M059J (cell line): ENCODE measurements around the gene CBX7. TPM values are rescaled to one million over a fixed set of nuclear protein-coding genes. Genes with fewer than 3 reads are reported as not detected.

Experiments
- DNase-seq: peaks from one replicate; pipeline ENCODE4 v3.0.0-alpha.2; 2012; ENCODE audit warnings: low read depth
- total RNA-seq: library from RNA; depleted of rRNA; stranded (reverse); fragments of >200 nt; shearing (Covaris generic); gene quantifications from 2 replicates; pipeline ENCODE4 v1.2.3, GENCODE V29; 2014

CBX7 gene
- total RNA-seq, 1 experiment from 2014 or later = 3.0 TPM

DNA sequence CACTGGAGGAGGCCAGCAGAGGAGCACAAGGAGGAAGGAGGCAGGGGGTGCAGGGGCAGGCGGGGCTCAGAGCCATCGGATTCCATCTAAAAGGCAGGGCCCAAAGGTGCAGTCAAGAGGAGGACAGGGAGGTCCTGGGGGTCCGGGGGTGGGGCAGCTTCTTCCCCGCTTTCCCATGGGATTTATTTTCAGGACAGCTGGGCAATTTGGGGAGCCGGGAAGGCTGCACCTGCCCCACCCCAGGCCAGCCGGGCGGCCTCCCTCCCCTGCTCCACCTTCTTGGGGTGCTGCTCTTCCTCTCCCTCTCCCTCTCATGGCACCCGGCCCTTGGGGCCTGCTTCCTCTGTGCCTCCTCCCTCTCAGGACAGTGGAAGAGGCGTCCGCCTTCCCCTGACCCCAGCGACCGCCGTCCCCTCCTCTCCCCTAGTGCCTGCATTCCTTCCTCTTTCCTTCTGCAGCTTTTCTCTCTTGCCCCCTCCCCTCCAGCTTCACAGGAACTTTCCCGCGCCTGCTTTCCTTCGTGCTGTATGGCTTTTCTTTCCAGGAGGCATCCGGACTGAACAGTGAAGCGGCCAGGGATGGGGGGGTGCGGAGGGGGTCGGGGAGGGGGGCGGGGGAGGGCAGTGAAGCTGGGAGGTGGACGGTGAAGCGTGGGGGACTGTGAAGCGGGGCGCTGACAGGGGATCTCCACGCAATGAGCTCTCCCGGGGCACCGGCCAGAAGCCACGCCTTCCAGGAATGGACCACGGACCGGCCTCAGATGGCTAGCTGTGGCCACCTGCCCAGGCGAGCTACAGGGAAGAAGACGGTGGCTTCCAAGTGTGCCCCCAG lies 28.5 kb downstream of the CBX7 start:
- DNase-seq = no peak

DNA sequence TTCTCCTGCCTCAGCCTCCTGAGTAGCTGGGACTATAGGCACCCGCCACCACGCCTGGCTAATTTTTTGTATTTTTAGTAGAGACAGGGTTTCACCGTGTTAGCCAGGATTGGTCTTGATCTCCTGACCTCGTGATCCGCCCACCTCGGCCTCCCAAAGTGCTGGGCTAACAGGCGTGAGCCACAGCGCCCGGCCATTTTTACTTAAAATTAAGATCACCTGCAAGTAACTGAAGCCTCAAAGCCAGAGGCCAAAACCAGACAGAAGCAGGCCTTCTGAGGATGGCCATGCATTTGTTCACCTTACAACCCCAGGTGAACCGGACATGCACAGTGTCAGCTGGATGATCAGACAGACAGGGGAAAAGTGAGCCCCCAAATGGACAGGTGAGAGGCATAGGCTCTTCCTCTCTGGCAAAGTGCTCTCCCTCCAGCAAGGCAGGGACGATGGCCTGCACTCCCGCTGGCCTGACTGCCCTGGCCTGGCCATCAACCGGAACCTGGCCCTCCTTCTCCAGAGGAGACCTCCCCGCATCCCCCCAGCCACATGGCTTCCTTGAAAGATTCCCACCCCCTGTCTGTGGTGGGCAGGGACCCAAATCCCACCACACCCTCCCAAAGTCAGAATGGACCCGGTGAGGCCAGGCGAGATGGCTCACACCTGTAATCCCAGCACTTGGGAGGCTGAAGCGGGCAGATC lies 29.6 kb downstream of the CBX7 start:
- DNase-seq = no peak

DNA sequence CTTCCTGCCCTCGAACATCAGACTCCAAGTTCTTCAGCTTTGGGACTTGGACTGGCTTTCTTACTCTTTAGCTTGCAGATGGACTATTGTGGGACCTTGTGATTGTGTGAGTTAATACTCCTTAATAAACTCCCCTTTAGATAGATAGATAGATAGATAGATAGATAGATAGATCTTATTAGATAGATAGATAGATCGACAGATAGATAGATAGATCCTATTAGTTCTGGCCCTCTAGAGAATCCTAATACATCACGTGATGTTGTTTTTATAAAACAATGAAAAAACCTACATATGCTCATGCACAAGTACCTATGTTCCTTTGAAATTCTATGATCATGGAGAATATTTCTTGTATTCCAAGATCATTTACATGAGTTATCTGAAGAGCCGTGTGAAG lies 31.5 kb downstream of the CBX7 start:
- DNase-seq = no peak

DNA sequence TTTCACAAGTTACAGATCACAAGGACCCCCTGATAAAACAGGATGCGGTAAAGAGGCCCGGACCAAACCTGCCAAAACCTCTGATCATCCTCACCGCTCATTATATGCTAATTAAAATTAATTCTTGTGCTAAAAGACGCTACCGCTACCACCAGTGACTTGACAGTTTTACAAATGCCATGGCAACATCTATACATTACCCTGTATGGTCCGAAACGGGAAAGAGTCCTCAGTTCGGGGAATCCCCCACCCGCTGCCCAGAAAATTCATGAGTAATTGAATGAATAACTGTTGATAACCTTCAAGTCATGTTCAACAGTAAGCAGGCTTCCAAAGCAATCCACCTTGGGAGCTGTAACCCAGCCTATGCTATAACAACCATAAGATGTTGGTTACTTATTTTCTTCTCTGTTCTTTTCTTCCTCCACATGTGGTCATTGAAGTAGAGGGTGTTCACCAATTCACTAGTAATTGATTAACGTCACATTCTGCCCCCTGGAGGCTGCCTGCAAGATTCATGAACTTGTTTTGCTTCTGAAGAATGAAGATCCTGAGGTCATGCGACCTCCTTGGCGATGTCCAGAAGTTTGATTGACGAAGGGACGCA lies 34.8 kb downstream of the CBX7 start:
- peak; percentile 38 for DNase-seq

DNA sequence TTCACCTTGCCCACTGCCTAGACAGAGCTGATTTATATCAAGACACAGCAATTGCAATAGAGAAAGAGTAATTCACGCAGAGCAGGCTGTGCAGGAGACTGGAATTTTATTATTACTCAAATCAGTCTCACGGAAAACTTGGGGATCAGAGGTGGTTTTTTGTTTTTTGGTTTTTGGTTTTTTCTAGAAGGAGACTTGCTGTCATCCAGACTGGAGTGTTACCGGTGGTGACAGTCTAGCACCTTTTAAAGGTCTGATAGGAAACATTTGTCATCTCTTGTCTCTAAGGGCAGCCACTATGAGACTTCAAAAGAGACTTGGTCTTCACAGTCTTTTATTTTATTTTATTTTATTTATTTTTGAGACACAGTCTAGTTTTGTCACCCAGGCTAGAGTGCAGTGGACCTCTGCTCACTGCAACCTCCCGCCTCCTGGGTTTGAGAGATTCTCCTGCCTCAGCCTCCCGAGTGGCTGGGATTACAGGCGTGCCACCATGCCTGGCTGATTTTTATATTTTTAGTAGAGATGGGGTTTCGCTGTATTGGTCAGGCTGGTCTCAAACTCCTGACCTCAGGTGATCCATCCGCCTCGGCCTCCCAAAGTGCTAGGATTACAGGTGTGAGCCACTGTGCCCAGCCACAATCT lies 36.4 kb downstream of the CBX7 start:
- DNase-seq = no peak

DNA sequence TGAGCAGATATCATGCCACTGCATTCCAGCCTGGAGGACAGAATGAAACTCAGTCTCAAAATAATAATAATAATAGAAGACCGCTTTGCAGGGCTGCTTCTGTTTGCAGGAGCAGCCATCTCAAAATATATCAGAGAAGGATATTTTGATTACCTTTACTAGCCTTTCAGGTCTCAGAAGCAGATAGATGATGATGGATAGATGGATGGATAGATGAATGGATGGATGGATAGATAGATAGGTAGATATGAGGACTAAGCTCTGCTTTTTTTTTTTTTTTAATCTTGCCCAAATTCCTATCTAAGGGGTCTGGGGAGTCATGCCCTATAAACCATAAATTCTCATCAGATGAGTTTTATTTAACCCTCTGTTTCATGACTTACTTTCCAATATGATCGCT lies 36.9 kb downstream of the CBX7 start:
- no peak for DNase-seq

DNA sequence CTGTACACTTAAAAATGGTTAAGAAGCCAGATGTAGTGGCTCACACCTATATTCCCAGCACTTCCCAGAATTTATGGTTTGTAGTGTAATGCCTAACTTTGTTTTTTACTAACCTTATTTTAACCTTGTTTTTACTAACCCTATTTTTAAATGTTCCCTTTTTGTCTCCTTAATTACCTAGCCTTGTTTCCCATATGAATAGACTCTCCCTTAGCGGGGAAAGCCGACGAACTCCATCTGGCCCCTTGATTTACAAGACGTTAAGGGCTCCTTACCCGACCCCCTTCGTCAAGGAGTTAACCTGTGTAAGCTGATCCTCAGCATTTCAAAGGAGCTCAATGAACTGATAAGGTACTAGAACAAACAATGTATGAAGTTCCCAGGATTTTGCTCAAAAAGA lies 38.4 kb downstream of the CBX7 start:
- no peak for DNase-seq

DNA sequence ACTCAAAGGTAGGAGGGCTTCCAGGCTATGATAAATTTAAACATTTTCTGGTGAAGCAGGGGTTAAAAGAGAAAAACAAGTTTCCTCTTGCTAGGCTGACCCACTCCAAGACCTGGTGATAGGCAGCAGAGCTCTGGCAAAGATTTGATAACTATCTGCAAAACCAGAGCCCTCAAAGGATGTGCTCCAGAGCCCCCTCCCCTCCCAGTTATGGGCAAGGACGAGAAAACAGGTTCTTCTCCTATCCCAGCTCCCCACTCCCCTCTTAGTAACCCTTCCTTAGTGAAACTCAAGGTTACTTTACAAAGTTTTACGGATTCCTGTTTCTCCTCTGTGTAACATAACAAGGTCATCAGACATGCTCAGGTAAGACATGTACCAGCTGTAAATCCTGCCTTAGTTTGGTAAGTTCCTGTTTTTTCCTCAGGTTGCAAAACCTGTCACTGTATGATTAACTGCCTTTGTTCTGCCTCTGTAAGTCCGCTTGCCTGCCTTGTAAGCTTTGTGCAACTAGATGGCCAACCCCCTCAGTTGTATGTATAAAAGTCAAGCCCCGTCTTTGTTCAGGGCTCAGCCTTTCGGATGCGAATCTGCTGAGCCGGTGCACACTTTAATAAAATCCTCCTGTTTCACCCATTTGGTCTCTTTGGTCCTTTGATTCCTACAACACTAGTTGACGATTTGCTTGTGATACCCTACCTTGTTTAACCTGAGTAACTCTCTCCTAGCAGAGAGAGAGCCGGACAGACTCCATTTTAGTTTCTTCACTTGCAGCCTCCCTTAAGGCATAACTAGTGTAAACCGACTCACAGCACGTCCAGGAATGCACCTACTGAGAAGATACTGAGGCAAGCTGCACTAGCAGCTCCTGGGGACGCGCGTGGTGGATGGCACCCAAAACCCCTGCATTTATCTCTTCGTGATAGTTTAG lies 41.6 kb downstream of the CBX7 start:
- no peak for DNase-seq

DNA sequence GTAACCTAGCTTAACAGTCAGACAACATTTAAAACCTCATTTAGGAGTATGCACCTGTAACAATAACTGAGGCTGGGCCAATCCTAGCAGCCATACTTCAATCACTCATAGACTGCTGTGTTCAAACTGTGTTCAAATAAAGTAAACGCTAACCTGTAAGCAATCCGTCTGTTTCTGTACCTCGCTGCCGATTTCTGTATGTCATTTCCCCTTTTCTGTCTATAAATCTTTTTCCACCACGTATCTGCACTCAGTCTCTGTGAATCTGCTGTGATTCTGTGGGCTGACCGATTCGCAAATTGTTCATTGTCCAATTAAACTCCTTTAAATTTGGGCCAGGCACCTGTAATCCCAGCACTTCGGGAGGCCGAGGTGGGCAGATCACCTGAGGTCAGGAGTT lies 43.1 kb downstream of the CBX7 start:
- DNase-seq = no peak

DNA sequence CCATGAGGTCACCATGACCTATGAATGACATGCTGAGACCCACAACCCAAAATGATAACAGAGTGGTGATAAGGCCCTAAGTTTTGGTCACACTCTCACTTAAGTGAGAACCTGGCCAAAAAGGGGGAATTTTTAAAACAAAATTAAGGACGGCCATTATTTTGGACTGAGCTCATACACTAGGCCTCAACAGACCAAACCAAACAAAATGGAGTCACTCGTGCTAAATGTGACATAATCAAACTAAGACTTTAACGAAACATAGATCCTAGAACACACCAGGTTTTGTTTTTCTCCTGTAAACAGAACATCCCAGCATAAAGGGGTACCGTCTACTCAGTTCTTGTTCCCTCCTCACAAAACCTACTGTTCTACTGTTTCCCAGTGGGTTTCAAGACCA lies 44.0 kb downstream of the CBX7 start:
- no peak for DNase-seq

DNA sequence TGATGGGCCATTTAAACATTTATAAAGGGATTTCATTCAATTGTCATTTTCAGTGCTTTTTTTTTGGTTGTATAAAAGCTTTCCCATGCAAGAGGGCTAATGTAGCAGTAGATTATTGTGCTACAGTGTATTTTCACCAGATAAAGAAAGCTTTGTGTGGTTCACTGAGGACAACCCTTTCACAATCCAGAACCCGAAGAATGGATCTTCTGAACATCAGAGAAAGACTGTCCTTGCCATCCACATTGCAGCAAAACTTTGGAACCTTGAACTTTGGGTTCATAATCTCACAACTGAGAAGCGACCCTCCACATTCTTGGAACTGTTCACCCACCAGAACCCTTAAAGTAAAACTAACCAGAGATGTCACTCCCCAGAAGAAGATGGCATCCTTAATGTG lies 46.2 kb downstream of the CBX7 start:
- DNase-seq = no peak

DNA sequence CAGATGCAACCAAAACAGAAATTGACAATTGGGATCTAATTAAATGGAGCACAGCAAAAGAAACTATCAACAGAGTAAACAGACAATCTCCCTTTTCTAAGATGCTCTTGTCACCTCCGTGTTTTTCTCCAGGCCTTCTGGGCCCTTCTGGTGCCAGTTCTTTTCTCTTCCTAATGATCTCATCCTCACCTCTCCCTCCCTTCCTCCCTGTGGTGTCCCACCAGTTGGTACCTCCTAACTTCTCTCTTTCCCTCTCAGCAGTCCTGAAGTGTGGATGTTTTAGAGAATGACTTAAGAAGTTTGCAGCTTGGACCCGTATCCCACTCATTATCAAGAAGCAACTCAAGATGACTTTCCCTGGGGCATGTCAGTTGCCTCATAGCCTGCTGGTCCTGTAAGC lies 49.0 kb downstream of the CBX7 start:
- no peak for DNase-seq

DNA sequence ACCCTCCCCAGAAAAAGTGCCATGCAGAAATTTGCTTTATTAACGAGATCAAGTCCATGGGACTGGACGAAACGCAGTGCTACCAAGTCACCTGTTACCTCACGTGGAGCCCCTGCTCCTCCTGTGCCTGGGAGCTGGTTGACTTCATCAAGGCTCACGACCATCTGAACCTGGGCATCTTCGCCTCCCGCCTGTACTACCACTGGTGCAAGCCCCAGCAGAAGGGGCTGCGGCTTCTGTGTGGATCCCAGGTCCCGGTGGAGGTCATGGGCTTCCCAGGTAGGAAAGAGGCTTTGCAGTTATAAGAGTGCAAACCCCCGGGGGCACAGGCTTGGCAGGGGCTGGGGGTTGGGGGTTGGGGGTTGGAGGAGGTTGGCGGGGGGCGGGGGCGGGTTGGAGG lies 51.3 kb downstream of the CBX7 start:
- DNase-seq = no peak

DNA sequence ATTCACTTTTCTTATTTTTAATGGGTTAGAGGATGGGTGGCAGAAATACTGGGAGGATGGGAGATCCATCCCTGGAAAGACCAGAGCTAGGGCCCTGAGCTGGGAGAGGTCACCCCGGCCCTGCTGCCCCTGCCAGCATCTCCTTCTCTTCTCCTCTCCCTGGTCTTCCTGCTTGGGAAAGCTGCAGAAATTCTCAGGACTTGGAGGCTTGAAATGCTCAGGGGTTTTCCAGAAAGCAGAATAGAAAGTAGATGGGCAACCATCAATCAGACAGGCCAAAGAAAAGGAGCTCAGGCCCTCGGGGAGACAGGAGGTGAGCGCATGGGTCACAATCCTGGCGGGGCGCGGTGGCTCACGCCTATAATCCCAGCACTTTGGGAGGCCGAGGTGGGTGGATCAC lies 53.9 kb downstream of the CBX7 start:
- no peak for DNase-seq

DNA sequence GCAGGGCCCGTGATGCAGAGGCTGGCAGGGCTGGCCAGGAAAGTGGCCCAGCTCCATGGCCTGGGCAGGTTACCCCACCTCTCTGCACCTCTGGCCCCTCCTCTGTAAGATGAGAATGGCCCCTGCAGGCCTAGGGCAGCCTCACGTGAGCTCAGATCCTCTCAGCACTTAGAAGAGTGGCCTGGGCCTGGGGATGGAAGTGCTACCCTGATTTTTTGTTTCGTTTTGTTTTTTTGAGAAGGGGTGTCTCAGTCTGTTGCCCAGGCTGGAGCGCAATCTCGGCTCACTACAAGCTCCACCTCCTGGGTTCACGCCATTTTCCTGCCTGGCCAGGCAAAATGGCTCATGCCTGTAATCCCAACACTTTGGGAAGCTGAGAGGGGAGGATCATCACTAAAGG lies 54.5 kb downstream of the CBX7 start:
- no peak for DNase-seq

DNA sequence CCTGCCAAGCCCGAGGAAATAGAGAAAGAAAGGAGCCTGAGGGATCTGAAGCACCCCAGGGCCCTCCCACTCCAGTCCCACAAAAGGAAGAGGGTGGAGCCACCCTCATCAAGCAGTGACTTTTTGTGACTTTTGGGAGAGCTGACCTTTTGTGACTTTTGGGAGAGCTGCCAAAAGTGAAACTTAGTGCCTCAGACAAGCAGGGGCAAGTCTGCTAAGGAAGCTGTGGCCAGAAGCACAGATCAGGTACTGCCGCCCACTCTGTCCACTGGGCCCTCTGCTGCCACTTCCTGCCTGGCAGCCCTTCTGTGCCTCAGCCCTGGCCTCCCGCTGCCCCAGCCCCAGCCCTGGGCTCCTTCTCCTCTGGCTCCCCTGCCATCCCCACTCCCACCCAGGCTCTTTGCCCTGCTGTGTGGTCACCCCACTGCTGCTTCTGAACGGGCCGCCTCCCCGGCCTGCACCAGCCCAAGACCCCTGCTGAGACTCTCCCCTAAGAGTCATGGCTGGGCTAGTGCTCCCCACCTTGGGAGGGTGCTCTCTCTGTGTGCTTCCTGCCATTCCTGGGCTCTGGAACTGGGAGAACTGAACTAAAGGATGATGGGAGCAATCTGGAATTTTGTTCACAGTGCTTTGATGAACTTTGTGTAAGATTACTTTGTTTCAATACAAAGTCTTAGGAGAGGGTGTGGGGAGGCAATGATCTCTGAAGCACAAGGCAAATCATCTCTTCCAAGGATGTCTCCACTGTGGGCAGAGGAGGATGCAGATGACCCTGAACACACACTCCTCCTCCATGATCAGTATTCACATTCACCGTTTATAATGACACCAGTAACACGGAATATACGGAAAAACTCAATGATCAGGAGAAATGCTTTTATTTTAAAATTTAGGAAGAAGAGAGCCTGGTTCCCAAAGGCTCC lies 55.1 kb downstream of the CBX7 start, which contains the start of gene APOBEC3H:
Gene APOBEC3H (plus strand): TSS at position 147 of the 923 bp plus-strand sequence. CDS start 3,035 bp downstream, outside the sequence.
- peak; percentile 54 for DNase-seq

DNA sequence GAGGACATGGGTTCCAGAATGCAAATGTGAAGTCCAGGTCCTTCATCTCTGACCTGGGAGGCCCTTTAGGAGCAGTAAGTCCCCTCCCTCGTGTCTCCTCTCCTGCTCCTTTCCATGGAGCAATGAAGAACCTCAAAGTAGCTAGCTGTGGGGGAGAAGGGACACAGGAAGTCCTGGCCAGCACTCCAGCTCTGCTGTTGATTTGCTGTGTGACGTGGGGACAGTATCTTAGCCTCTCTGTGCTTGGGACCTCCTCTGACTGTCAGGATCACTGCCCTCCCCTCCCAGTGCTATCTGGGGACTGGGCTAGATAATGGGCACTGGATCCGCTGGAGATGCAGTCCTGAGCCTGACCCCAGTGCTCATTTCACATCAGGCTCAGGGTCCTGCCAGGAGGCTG lies 56.5 kb downstream of the CBX7 start:
- DNase-seq = no peak

DNA sequence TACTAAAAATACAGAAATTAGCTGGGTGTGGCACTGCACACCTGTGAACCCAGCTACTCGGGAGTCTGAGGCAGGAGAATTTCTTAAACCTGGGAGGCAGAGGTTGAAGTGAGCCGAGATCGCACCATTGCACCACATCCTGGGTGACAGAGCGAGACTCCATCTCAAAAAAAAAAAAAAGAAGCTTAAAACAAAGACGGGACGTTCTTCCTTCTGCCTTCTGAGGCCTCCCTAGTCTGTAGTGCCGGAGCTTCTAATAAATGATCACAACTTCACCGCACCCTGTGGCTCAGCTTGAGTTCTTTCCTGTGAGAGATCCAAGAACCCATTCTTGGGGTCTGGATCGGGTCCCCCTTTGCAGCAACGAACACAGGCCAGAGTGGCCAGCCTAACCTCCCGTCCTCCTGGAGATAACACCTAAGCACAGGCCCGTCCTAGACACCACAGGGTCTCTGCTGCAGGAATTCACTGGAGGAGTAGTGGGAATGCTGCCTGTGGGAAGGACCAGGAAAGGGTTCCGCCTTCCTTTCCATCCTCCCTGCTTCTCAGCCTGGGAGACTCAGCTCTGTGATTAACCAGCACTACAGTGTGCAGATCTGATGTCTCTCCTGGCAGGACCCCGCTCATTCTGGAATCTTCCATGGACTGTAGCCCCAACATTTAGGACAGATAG lies 57.6 kb downstream of the CBX7 start:
- DNase-seq = no peak

DNA sequence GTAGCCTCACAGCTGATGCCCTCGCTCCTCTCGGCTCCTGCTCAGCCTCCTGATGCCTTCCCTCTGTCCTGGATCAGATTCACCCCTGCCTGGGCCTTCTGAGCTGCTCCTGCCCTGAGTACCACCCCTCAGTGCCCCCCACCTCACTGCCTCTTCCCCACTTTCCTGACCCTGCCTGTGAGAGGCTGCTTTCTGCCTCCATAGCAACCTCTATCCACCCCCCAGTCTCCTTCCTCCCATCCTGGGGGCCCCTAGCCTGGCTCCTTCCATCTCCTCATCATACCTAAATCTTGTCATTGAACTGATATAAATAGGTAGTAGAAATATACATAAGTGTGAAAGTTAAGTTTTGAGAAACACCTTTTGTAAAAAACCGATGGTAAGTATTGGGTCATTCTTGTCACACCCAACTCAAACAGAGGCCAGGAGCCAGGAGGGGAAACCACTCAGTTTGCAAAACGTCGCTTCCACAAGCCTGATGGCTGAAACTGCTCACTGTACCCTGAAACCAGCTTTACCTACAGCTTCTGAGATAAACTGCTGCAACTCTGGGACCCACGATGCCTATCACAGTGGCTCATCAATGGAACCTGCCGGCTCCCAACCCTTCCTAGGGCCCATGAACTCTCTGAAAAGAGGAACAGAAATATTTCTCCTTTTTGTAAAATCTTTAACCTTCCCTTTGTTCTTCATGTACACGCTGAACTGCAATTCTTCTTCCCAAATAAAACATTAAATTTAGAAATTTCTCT lies 60.2 kb downstream of the CBX7 start:
- DNase-seq = no peak
